IMR-90 (cell line): Measurements from ENCODE around the gene GIMAP5. TPM values are rescaled to one million over a fixed set of nuclear protein-coding genes. Genes with fewer than 3 reads are reported as not detected.

Source experiments
- ATAC-seq: fragments of 200-7000 bp; cut with Tn5 transposase; 2 replicates; pipeline ENCODE4 v1.9.1; 2020; ENCODE audit warnings: low read depth, mild to moderate bottlenecking, moderate library complexity
- BruUV-seq: library from RNA; stranded (reverse); fragments of 400-500 nt; replicated peaks from 2 replicates; lab custom pipeline; 2021; lab: Mats Ljungman, UMichigan
- CTCF ChIA-PET: fragments of 300-600 bp; formaldehyde crosslinking; extraction: SDS; loops from one replicate; lab custom pipeline; 2021; ENCODE audit warnings: antibody characterized with exemption; lab: Yijun Ruan, JAX
- POLR2A ChIA-PET: fragments of 300-600 bp; sonication (Branson Sonifier 250); formaldehyde crosslinking; loops from one replicate; lab custom pipeline; 2022; ENCODE audit warnings: antibody characterized with exemption; ENCODE audit not compliant: unreplicated experiment; lab: Charles Lee
- DNase-seq: peaks from one replicate; pipeline ENCODE4 v3.0.0; 2013
- H2AFZ ChIP-seq: replicated peaks from 2 replicates; pipeline ENCODE3; 2013; ENCODE audit warnings: low read length, mild to moderate bottlenecking; ENCODE audit not compliant: poor library complexity
- H2AK5ac ChIP-seq: 2 replicates; pipeline ENCODE4 v1.6.1; 2013; ENCODE audit warnings: low read depth, low read length, inconsistent platforms
- H2AK9ac ChIP-seq: replicated peaks from 2 replicates; pipeline ENCODE3; 2013; ENCODE audit warnings: mild to moderate bottlenecking, low read depth, low read length, moderate library complexity; ENCODE audit not compliant: poor library complexity
- H2BK120ac ChIP-seq: 2 replicates; pipeline ENCODE4 v1.6.1; 2013; ENCODE audit warnings: low read depth, low read length, inconsistent platforms
- H2BK15ac ChIP-seq: 3 replicates; pipeline ENCODE4 v1.6.1; 2013; ENCODE audit warnings: low read depth, low read length, inconsistent platforms
- H2BK20ac ChIP-seq: 2 replicates; pipeline ENCODE4 v1.6.1; 2013; ENCODE audit warnings: low read depth, mild to moderate bottlenecking, inconsistent platforms, low read length, moderate library complexity
- H2BK5ac ChIP-seq: 2 replicates; pipeline ENCODE4 v1.6.1; 2013; ENCODE audit warnings: mild to moderate bottlenecking, low read depth, low read length, inconsistent platforms; ENCODE audit not compliant: poor library complexity, severe bottlenecking
- H3K14ac ChIP-seq: replicated peaks from 2 replicates; pipeline ENCODE4 v1.6.1; 2013; ENCODE audit warnings: low read depth, low read length, inconsistent platforms
- H3K18ac ChIP-seq: 2 replicates; pipeline ENCODE4 v1.6.1; 2013; ENCODE audit warnings: low read depth, low read length, control low read depth
- H3K23ac ChIP-seq: 2 replicates; pipeline ENCODE4 v1.6.1; 2013; ENCODE audit warnings: low read depth, low read length, inconsistent platforms
- H3K27ac ChIP-seq: 2 replicates; pipeline ENCODE4 v1.5.1; 2013; ENCODE audit warnings: mild to moderate bottlenecking, control low read depth, low read length; ENCODE audit not compliant: insufficient read depth
- H3K27me3 ChIP-seq: 2 replicates; pipeline ENCODE4 v1.6.1; 2013; ENCODE audit warnings: low read length; ENCODE audit not compliant: control insufficient read depth, insufficient read depth
- H3K36me3 ChIP-seq: 2 replicates; pipeline ENCODE4 v1.6.1; 2013; ENCODE audit warnings: low read length, mixed read lengths; ENCODE audit not compliant: control insufficient read depth, insufficient read depth
- H3K4ac ChIP-seq: 2 replicates; pipeline ENCODE4 v1.6.1; 2013; ENCODE audit warnings: low read depth, low read length, inconsistent platforms
- H3K4me1 ChIP-seq: 2 replicates; pipeline ENCODE4 v1.6.1; 2013; ENCODE audit warnings: low read length, mixed read lengths; ENCODE audit not compliant: control insufficient read depth, insufficient read depth
- H3K4me2 ChIP-seq: 2 replicates; pipeline ENCODE4 v1.6.1; 2013; ENCODE audit warnings: low read depth, mild to moderate bottlenecking, control low read depth, low read length, moderate library complexity
- H3K4me3 ChIP-seq: 2 replicates; pipeline ENCODE4 v1.5.1; 2013; ENCODE audit warnings: low read depth, mild to moderate bottlenecking, control low read depth, low read length, moderate library complexity; ENCODE audit not compliant: insufficient read depth
- H3K56ac ChIP-seq: 2 replicates; pipeline ENCODE4 v1.6.1; 2013; ENCODE audit warnings: low read length, inconsistent platforms; ENCODE audit not compliant: insufficient read depth; ENCODE audit errors: extremely low read depth
- H3K79me1 ChIP-seq, 2 experiments: 2 replicates each; pipeline ENCODE4 v1.6.1; 2013; ENCODE audit warnings: low read length in 2 of 2, inconsistent platforms in 1 of 2, low read depth in 1 of 2
- H3K9ac ChIP-seq: 2 replicates; pipeline ENCODE4 v1.6.1; 2013; ENCODE audit warnings: low read depth, low read length, control low read depth
- H3K9me1 ChIP-seq: 2 replicates; pipeline ENCODE4 v1.6.1; 2013; ENCODE audit warnings: low read length, inconsistent platforms; ENCODE audit not compliant: insufficient read depth
- H3K9me3 ChIP-seq: 2 replicates; pipeline ENCODE4 v1.6.1; 2013; ENCODE audit warnings: low read length; ENCODE audit not compliant: control insufficient read depth, insufficient read depth
- H4K20me1 ChIP-seq: 2 replicates; pipeline ENCODE4 v1.6.1; 2013; ENCODE audit warnings: low read length, inconsistent platforms; ENCODE audit not compliant: insufficient read depth
- H4K5ac ChIP-seq: 2 replicates; pipeline ENCODE4 v1.6.1; 2013; ENCODE audit warnings: mild to moderate bottlenecking, low read depth, low read length, control low read depth
- H4K8ac ChIP-seq, 2 experiments: 2 replicates each; pipeline ENCODE4 v1.6.1; 2013; ENCODE audit warnings: low read depth in 2 of 2, low read length in 2 of 2, control low read depth in 1 of 2, inconsistent platforms in 1 of 2
- H4K91ac ChIP-seq: 2 replicates; pipeline ENCODE4 v1.6.1; 2013; ENCODE audit warnings: low read depth, low read length, inconsistent platforms; ENCODE audit not compliant: insufficient read depth
- BHLHE40 ChIP-seq: fragments of 150-350 bp; IDR thresholded peaks from 2 replicates; pipeline ENCODE4 v1.6.1; 2016; ENCODE audit warnings: mild to moderate bottlenecking, low read depth, low read length
- CEBPB ChIP-seq: IDR thresholded peaks from 2 replicates; pipeline ENCODE4 v1.6.1; 2012; ENCODE audit warnings: low read depth, low read length, improper control_type of control experiment
- CHD1 ChIP-seq: IDR thresholded peaks from 2 replicates; pipeline ENCODE4 v1.6.1; 2012; ENCODE audit warnings: low read depth, low read length, improper control_type of control experiment
- FOS ChIP-seq: fragments of 150-350 bp; IDR thresholded peaks from 2 replicates; pipeline ENCODE4 v1.6.1; 2016; ENCODE audit warnings: low read depth, low read length
- MAFK ChIP-seq: IDR thresholded peaks from 2 replicates; pipeline ENCODE4 v1.6.1; 2012; ENCODE audit warnings: low read depth, low read length, improper control_type of control experiment
- MAZ ChIP-seq: IDR thresholded peaks from 2 replicates; pipeline ENCODE4 v1.6.1; 2012; ENCODE audit warnings: low read depth, mild to moderate bottlenecking, low read length, improper control_type of control experiment, moderate library complexity, borderline replicate concordance
- MXI1 ChIP-seq: IDR thresholded peaks from 2 replicates; pipeline ENCODE4 v1.6.1; 2012; ENCODE audit warnings: low read depth, mild to moderate bottlenecking, low read length, moderate library complexity, borderline replicate concordance
- NFE2L2 ChIP-seq: fragments of 150-350 bp; IDR thresholded peaks from 2 replicates; pipeline ENCODE4 v1.6.1; 2016; ENCODE audit warnings: low read depth, mild to moderate bottlenecking, low read length
- POLR2A ChIP-seq: IDR thresholded peaks from 2 replicates; pipeline ENCODE4 v1.6.1; 2012; ENCODE audit warnings: mild to moderate bottlenecking, low read depth, low read length
- RAD21 ChIP-seq: IDR thresholded peaks from 2 replicates; pipeline ENCODE4 v1.6.1; 2012; ENCODE audit warnings: low read length, improper control_type of control experiment
- RCOR1 ChIP-seq: IDR thresholded peaks from 2 replicates; pipeline ENCODE4 v1.6.1; 2012; ENCODE audit warnings: mild to moderate bottlenecking, low read length, improper control_type of control experiment; ENCODE audit not compliant: insufficient replicate concordance
- RFX5 ChIP-seq: IDR thresholded peaks from 2 replicates; pipeline ENCODE4 v1.8.0; 2012; ENCODE audit warnings: low read depth, mild to moderate bottlenecking, low read length, moderate library complexity
- SMC3 ChIP-seq: fragments of 150-350 bp; IDR thresholded peaks from 2 replicates; pipeline ENCODE4 v1.6.1; 2016; ENCODE audit warnings: low read depth, mild to moderate bottlenecking, antibody characterized with exemption, low read length, moderate library complexity
- dilution Hi-C: fragments of 300-500 bp; cut with HindIII; formaldehyde crosslinking; loops from one replicate; pipeline ENCODE4 v1.14.3; 2018; ENCODE audit warnings: low sequenced_read_pairs; ENCODE audit not compliant: unreplicated experiment
- in situ Hi-C: fragments of 300-500 bp; cut with MboI; formaldehyde crosslinking; loops from 3 replicates; pipeline ENCODE4 v1.14.3; 2019; ENCODE audit warnings: low sequenced_read_pairs, inconsistent platforms, mixed read lengths
- intact Hi-C: fragments of 100-400 bp; cut with micrococcal nuclease; formaldehyde crosslinking; loops from 2 replicates; pipeline ENCODE4 v1.10.0; 2022
- polyA plus RNA-seq, 3 experiments: library from polyadenylated mRNA; depleted of rRNA; stranded (reverse); fragments of >200 nt; gene quantifications; 2 replicates each; pipeline ENCODE4 v1.2.3, GENCODE V29; 2012; ENCODE audit warnings: low replicate concordance in 1 of 3
- total RNA-seq: library from RNA; depleted of rRNA; stranded (reverse); fragments of >200 nt; gene quantifications from 2 replicates; pipeline ENCODE4 v1.2.3, GENCODE V29; 2012
- TF ChIP-seq, protein P1 (sequence below): conservative IDR thresholded peaks from 2 replicates; pipeline ENCODE4 v1.5.1; 2012; ENCODE audit warnings: mild to moderate bottlenecking, low read depth, low read length, improper control_type of control experiment
- TF ChIP-seq, protein P2 (sequence below): fragments of 150-350 bp; IDR thresholded peaks from 2 replicates; pipeline ENCODE4 v1.6.1; 2017; ENCODE audit warnings: mild to moderate bottlenecking, antibody characterized with exemption, low read length, low read depth
- TF ChIP-seq, protein P3 (sequence below): fragments of 150-350 bp; IDR thresholded peaks from 2 replicates; pipeline ENCODE4 v1.6.1; 2016; ENCODE audit warnings: low read depth, mild to moderate bottlenecking, low read length, moderate library complexity, borderline replicate concordance

Gene GIMAP5
- total and polyA plus RNA-seq, 2 of the 4 experiments (the other 2 are of a cell fraction), result not detected

DNA sequence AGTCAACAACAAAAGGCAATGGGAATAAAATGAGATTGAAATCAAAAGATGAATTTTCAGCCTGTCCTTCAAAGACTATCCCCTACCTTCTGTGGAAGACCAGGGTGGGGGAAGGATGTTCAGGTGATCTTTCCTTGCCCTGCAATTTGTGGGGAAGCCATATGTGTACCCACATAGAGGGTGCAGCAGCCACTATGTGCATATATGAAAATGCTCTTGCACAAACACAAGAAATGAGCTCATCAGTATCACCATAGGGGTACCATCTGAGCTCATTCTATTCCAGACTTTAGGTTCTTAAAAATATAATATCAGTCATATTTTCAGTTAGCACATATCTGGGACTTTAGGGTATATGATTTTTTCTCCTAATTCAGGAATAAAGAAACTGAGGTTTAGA is 17.7 kb downstream of the GIMAP5 start:
- H2BK20ac ChIP-seq, result no peak overlapping the region
- H3K4me2 ChIP-seq, result no peak overlapping the region
- H3K36me3 ChIP-seq, result no peaks in the 10 kb centered on the region
- no peak overlapping the region for H2AK9ac ChIP-seq
- no peak overlapping the region for H2BK5ac ChIP-seq
- H3K4ac ChIP-seq, result no peak overlapping the region
- dilution Hi-C loops, result no loop called here
- no peaks in the 10 kb centered on the region for H3K9me3 ChIP-seq
- no peaks in the 10 kb centered on the region for H3K4me1 ChIP-seq
- no peak overlapping the region for H2BK15ac ChIP-seq
- no peak overlapping the region for H3K14ac ChIP-seq
- H4K20me1 ChIP-seq, result no peaks in the 10 kb centered on the region
- no TSS peak for BruUV-seq
- no peak overlapping the region for H3K23ac ChIP-seq
- no peaks in the 10 kb centered on the region for H3K9me1 ChIP-seq
- DNase-seq (no peak), ATAC-seq (no peak)
- no peak overlapping the region for H4K8ac ChIP-seq
- H3K18ac ChIP-seq, result no peak overlapping the region
- H3K27ac ChIP-seq, result no peak overlapping the region
- H3K79me1 ChIP-seq, result no peaks in the 10 kb centered on the region
- no peak overlapping the region for H4K91ac ChIP-seq
- no peak overlapping the region for H2BK120ac ChIP-seq
- H2AFZ ChIP-seq, result no peak overlapping the region
- POLR2A ChIA-PET, result no interaction called here
- in situ Hi-C loops, result no loop called here
- no peak overlapping the region for H4K5ac ChIP-seq
- H3K27me3 ChIP-seq, result no peaks in the 10 kb centered on the region
- CTCF ChIA-PET, result no interaction called here
- no peak overlapping the region for H3K56ac ChIP-seq
- no peak overlapping the region for H3K4me3 ChIP-seq
- no peak overlapping the region for H2AK5ac ChIP-seq
- TF ChIP-seq SMC3 (no peak), RFX5 (no peak), RCOR1 (no peak), CEBPB (no peak), FOS (no peak), NFE2L2 (no peak), MXI1 (no peak), RAD21 (no peak), POLR2A (no peak), MAFK (no peak), CHD1 (no peak), BHLHE40 (no peak), MAZ (no peak)
- TF ChIP-seq, protein P1, sequence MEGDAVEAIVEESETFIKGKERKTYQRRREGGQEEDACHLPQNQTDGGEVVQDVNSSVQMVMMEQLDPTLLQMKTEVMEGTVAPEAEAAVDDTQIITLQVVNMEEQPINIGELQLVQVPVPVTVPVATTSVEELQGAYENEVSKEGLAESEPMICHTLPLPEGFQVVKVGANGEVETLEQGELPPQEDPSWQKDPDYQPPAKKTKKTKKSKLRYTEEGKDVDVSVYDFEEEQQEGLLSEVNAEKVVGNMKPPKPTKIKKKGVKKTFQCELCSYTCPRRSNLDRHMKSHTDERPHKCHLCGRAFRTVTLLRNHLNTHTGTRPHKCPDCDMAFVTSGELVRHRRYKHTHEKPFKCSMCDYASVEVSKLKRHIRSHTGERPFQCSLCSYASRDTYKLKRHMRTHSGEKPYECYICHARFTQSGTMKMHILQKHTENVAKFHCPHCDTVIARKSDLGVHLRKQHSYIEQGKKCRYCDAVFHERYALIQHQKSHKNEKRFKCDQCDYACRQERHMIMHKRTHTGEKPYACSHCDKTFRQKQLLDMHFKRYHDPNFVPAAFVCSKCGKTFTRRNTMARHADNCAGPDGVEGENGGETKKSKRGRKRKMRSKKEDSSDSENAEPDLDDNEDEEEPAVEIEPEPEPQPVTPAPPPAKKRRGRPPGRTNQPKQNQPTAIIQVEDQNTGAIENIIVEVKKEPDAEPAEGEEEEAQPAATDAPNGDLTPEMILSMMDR, result no peak
- TF ChIP-seq, protein P2, sequence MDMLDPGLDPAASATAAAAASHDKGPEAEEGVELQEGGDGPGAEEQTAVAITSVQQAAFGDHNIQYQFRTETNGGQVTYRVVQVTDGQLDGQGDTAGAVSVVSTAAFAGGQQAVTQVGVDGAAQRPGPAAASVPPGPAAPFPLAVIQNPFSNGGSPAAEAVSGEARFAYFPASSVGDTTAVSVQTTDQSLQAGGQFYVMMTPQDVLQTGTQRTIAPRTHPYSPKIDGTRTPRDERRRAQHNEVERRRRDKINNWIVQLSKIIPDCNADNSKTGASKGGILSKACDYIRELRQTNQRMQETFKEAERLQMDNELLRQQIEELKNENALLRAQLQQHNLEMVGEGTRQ, result no peak
- TF ChIP-seq, protein P3, sequence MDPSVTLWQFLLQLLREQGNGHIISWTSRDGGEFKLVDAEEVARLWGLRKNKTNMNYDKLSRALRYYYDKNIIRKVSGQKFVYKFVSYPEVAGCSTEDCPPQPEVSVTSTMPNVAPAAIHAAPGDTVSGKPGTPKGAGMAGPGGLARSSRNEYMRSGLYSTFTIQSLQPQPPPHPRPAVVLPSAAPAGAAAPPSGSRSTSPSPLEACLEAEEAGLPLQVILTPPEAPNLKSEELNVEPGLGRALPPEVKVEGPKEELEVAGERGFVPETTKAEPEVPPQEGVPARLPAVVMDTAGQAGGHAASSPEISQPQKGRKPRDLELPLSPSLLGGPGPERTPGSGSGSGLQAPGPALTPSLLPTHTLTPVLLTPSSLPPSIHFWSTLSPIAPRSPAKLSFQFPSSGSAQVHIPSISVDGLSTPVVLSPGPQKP, result no peak
- intact Hi-C loops, result loop anchor here (10.0 kb wide), 1 partner anchor 470 kb away; no protein-coding TSS in a partner anchor
- no peak overlapping the region for H3K9ac ChIP-seq
